Measurements from ENCODE around the gene VAV3. TPM values are rescaled to one million over a fixed set of nuclear protein-coding genes. Genes with fewer than 3 reads are reported as not detected.

Gene VAV3
- total and polyA plus RNA-seq, 10 of the 15 experiments (the other 5 are each of a cell fraction or from before 2014, with no cell fraction given): 0.84 to 5.5 (median 3.4) TPM

- peak; percentile 72; the same call in 1 of the 2 replicates for TF ChIP-seq PAX5 (IDR thresholded peaks at IDR 0.05; ENCODE audit: borderline replicate concordance, low read depth, low read length)
- TF ChIP-seq E4F1 (IDR thresholded peaks at IDR 0.05; ENCODE audit: borderline replicate concordance, partially characterized antibody): no peak
- no peak; the same call in 1 of the 2 replicates for TF ChIP-seq ZNF217 (IDR thresholded peaks at IDR 0.05)
- peak; percentile 61; the same call in 1 of the 2 replicates for TF ChIP-seq RAD51 (IDR thresholded peaks at IDR 0.05)
- TF ChIP-seq YY1 (IDR thresholded peaks at IDR 0.05; ENCODE audit: low read depth, low read length): no peak
- no peak for TF ChIP-seq BCLAF1 (IDR thresholded peaks at IDR 0.05)
- peak; percentile 67 for TF ChIP-seq CREM (IDR thresholded peaks at IDR 0.05; ENCODE audit: low read depth)
- no peak for TF ChIP-seq USF1 (IDR thresholded peaks at IDR 0.05; ENCODE audit: borderline replicate concordance, extremely low read length, insufficient read depth, low read depth, low read length)
- no peak for TF ChIP-seq ASH2L (IDR thresholded peaks at IDR 0.05; ENCODE audit: borderline replicate concordance, low read depth)
- no peak for TF ChIP-seq LARP7 (IDR thresholded peaks at IDR 0.05)
- peak; percentile 66; the same call in 1 of the 3 replicates for TF ChIP-seq POU2F2 (IDR thresholded peaks at IDR 0.05; ENCODE audit: borderline replicate concordance, low read depth, low read length)
- peak; percentile 59; the same call in 1 of the 2 replicates for TF ChIP-seq ATF7 (IDR thresholded peaks at IDR 0.05; ENCODE audit: low read depth)
- no peak for TF ChIP-seq WRNIP1 (IDR thresholded peaks at IDR 0.05; ENCODE audit: borderline replicate concordance, low read depth, low read length)
- TF ChIP-seq SIN3A (IDR thresholded peaks at IDR 0.05; ENCODE audit: low read depth, low read length): no peak
- TF ChIP-seq ZNF207 (IDR thresholded peaks at IDR 0.05; ENCODE audit: borderline replicate concordance): no peak
- no peak for TF ChIP-seq NFYA (IDR thresholded peaks at IDR 0.05; ENCODE audit: borderline replicate concordance, low read depth, low read length)
- TF ChIP-seq SIX5 (IDR thresholded peaks at IDR 0.05; ENCODE audit: low read depth, low read length, severe bottlenecking): no peak
These were observed 28.2 kb downstream of the VAV3 start (continued) for GRCh38 chr1:107936498-107937481.

Data from GM12878 (cell line).